NCI-H2107 treated with DMSO at 0.1 percent for 48 hours (cell line): ENCODE measurements around the gene DDAH1.
A peak's percentile ranks its signal among the peaks of the same experiment; 100 is the strongest.

ENCODE experiments used
- DNase-seq: peaks from one replicate; lab custom pipeline; 2025; ENCODE audit not compliant: unreplicated experiment; lab: John Stamatoyannopoulos, UW

The DDAH1 gene

DNA sequence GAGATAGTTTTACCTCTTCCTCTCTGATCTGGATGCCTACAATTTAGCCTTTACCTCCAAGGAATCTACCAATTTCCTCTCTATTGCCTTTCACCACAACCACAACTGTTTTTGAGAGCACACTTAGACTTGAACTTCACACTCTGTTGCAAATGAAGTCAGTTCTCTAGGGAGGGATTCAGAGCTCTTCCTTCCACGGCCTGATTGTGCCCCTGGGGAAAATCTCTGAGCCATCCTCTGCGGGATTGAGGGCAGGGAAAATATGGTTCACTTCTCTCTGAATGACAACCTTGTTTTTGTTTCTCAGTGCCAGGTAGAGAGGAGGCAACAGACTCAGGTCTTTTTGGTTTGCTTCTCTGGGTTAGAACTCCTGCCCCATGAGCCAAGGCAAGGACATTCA lies 153.1 kb downstream of the DDAH1 start:
- no peak for DNase-seq

DNA sequence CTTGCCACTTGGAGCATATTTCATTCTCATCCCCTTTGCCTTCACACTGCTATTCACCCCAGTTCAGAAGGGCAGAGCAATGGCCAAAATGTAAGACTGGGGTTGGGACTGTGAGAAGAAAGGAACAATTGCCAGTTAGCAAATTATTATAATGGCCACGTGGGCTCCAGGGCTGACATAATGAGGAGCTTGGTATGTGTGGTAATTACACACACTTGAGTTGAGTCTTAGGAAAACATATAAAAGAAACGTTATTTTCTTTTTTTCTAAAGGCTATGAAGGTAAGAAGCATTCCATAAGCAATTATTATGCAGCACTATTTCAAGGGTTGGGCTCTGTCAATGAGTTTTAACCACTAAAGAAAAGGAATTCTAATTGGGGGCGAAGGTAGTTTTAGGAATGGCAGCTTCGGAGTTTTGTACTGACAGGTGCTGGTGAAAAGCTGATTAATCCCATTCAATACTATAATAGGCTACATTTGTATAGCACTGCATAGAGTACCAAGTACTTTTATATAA lies 156.1 kb downstream of the DDAH1 start:
- DNase-seq = no peak

- DNase-seq = peak; percentile 76
These were observed 156.7 kb downstream of the DDAH1 start for GRCh38 chr1:85307987-85308832.

GRCh38 chr1:85306236-85306635 lies 158.7 kb downstream of the DDAH1 start:
- no peak for DNase-seq

GRCh38 chr1:85303440-85304162 lies 161.4 kb downstream of the DDAH1 start:
- no peak for DNase-seq

- DNase-seq = no peak
These were observed 164.8 kb downstream of the DDAH1 start for GRCh38 chr1:85300140-85300539.

- peak; percentile 94 for DNase-seq
These were observed 166.9 kb downstream of the DDAH1 start for GRCh38 chr1:85297855-85298629.

DNA sequence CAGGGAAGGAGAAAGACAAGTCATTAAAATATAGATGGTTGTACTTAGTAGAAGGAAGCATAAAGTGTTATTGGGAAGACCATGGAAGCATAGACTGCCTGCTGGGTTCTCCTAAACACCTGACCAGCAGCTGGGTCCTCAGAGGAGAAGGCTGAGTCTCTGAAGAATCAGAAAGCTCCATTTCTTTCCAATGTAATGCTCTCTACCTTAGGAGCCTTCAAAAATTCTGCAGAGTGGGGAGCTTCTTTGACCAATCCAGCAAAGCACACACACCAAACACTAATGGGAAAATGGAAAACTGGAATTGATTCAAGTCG lies 167.5 kb downstream of the DDAH1 start:
- no peak for DNase-seq

DNA sequence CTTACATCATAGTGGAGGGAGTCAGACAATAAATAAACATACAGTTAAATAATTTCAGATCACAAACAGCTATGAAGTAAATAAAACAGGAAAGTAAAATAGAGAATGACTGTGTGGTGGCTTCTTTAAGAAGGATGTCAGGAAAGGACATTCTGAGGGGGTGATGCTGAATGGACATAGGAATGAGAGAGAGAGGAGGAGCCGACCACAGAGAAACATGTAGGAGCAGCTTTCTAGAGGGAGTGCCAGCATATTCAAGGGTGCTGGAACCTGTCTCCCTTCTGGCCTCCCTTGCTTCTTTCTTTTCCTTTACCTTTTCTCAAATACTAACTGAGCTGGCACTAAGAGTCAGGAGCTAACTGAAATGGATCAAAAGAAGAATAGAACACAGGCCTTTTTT lies 168.0 kb downstream of the DDAH1 start:
- no peak for DNase-seq

- DNase-seq = no peak
These were observed 169.3 kb downstream of the DDAH1 start for GRCh38 chr1:85295654-85296053.

DNA sequence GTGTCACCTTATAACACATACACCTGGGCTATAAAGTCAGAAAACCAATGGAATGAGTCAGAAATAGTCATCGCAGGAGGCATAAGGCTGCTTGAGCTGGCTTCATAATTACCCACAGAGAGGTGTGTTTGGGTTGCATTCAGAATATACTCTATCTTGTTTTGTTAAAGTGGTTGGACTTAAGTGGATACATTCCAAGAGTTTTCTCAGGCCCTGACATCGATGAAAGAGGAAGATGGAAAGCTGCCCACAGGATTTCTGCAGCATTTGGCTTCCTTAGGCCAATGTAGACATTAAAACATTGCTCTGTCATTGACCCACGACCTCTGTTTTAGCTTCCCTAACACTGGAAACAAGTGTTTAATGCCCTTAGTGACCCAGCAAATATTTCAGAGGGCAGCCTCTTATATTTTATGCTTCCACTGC lies 169.9 kb downstream of the DDAH1 start:
- DNase-seq = no peak

GRCh38 chr1:85290826-85291225 lies 174.1 kb downstream of the DDAH1 start:
- DNase-seq = no peak

GRCh38 chr1:85289848-85290335 lies 175.1 kb downstream of the DDAH1 start:
- DNase-seq = no peak

DNA sequence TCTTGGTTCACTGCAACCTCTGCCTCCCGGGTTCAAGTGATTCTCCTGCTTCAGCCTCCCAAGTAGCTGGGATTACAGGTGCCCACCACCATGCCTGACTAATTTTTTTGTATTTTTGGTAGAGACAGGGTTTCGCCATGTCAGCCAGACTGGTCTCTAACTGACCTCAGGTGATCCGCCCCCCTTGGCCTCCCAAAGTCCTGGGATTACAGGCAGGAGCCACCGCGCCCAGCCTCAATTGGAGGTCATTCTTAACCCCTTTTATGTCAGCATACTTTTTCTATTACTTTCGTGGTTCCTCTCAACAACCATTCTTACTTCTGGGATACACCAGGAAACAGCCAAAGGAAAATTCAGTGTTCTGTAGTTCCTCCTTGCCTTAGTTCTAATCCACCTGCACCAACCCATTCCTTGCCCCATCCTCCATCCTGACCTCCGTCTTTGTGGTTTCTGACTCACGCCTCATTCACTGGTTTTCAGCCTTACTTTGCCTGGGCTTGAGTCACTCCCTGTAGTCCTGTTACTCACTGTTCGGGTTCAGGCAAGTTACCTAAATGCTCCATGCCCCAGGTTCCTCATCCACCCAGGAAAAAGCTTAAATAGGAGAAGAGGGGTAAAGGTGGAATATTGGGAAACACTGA lies 175.6 kb downstream of the DDAH1 start:
- DNase-seq = no peak

- DNase-seq = no peak
These were observed 180.8 kb downstream of the DDAH1 start for GRCh38 chr1:85284202-85284601.

- DNase-seq = no peak
These were observed 181.3 kb downstream of the DDAH1 start for GRCh38 chr1:85283475-85284199.

DNA sequence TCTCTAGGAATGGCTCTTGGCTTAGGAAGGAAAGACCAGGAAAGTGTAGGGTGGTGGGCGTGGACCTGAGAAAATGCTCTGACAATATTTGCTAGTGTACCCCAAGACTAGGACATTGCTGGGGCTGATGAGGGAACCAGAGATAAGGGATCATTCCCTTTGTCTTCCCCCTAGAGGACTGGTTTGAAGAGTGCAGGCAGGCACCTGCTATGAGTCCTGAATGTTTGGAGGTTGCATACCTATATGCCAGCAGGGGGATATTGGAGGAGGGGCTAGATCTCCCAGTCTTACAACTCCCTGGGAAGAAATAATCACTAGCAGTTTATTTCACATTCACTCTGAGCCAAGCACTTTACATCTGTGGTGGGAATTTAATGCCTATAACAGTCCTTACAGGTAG lies 182.5 kb downstream of the DDAH1 start:
- no peak for DNase-seq

- no peak for DNase-seq
These were observed 184.3 kb downstream of the DDAH1 start for GRCh38 chr1:85280636-85281035.

DNA sequence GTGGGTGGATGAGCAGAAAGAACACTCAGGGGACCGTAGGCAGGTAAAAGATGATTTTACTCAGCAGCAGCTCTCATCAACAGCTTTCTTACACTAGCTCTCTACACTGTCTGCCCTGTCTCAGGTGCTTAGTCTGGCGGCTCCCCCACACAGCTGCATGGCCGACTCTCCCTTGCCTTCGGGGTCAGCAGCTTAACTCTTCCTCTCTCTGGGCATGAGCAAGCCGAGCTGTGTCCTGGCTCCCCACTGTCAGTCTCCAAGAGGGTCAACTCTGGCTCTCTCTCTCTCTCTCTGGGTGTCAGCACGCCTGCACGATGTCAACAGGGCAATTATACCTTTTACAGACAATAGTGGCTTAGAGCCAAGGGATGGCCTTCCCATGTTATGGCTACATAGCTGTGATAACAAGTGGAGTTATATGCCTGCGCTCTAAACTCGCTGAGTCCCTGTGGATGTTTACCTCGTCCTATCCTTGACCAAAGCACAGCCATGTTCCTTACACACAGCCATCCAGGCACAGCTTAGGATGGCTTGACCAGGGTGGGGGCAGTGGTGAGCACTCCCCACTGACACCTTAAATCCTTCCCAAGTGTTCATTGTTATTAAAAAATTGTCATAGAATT lies 185.4 kb downstream of the DDAH1 start:
- no peak for DNase-seq

- DNase-seq = no peak
These were observed 186.1 kb downstream of the DDAH1 start for GRCh38 chr1:85278853-85279314.
